ENCODE measurements around the gene AKAP3. TPM values are rescaled to one million over a fixed set of nuclear protein-coding genes. Genes with fewer than 3 reads are reported as not detected.
A peak's percentile ranks its signal among the peaks of the same experiment; 100 is the strongest.

The AKAP3 gene
- total RNA-seq, 2 experiments from 2014 or later = 1.3 to 2.8 TPM

DNA sequence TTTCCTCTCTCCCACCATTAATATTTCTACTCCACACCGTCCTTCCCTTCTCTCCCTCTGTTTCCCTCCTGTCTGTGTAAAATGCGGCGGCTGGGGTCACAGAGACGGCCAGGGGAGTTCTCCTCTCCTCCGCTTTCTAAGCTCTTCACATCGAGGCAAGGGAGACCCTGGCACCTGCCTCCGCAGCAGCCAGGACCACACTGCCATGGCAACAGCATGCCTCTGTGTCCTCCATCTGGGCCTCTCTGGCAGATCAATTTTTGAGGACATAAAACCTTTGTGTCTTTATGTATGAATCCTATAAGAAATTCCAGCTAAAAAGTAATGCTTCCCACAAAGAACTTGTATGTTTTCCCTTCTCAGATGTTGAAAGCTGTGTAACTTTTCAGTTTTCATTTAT is 45.4 kb downstream of the AKAP3 start:
- intact Hi-C loops (cut with DNase I, micrococcal nuclease) = no loop called here
- H3K4me3 Mint-ChIP-seq = no peak overlapping the region
- no peak for ATAC-seq
- no peak overlapping the region for H3K27ac Mint-ChIP-seq
- H3K36me3 Mint-ChIP-seq (ENCODE audit: low read depth) = peaks cover 2% of the 10 kb centered on the region
- ChIA-PET POLR2A (no interaction called here), CTCF (interaction anchor here (0.8 to 4.5 kb wide), 11 partner anchors 8 to 718 kb away, joined by 3 to 19 read pairs (median 5); partner anchors contain the start of genes AKAP3 and NDUFA9)
- no peaks in the 10 kb centered on the region for H3K27me3 Mint-ChIP-seq
- no peaks in the 10 kb centered on the region for H3K9me3 Mint-ChIP-seq (ENCODE audit: low read depth)
- no peak for DNase-seq
- peaks cover 18% of the 10 kb centered on the region for H3K4me1 Mint-ChIP-seq

DNA sequence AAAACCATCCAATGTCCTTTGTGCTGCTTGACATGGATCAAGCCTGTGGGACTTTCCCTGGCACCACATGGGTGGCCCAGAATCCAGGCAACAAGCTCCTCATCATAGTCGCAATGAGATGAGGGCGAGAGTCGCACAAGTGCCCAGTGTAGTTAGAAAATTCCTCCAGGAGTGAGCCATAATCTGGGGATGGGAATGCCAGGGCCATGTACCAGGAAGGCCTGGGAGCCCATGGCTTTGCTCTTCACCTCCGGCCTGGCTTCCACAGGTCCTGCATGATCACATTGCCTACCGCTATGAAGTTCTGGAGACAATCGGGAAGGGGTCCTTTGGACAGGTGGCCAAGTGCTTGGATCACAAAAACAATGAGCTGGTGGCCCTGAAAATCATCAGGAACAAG is 53.0 kb downstream of the AKAP3 start:
- Mint-ChIP-seq H3K27me3 (no peaks in the 10 kb centered on the region), H3K36me3 (ENCODE audit: low read depth) (no peaks in the 10 kb centered on the region), H3K4me1 (no peaks in the 10 kb centered on the region), H3K9me3 (ENCODE audit: low read depth) (no peaks in the 10 kb centered on the region), H3K27ac (no peak overlapping the region), H3K4me3 (no peak overlapping the region)
- POLR2A ChIA-PET = no interaction called here
- CTCF ChIA-PET = interaction anchor here (2.7 kb wide), 1 partner anchor 9 kb away, joined by 14 read pairs; no protein-coding TSS in a partner anchor
- intact Hi-C loops (cut with DNase I, micrococcal nuclease) = no loop called here
- DNase-seq (no peak), ATAC-seq (no peak)

- Mint-ChIP-seq H3K36me3 (ENCODE audit: low read depth) (no peaks in the 10 kb centered on the region), H3K4me1 (no peaks in the 10 kb centered on the region), H3K4me3 (no peak overlapping the region), H3K27ac (no peak overlapping the region), H3K27me3 (peaks cover 5% of the 10 kb centered on the region), H3K9me3 (ENCODE audit: low read depth) (no peaks in the 10 kb centered on the region)
- ATAC-seq (no peak), DNase-seq (no peak)
- intact Hi-C loops (cut with DNase I, micrococcal nuclease) = no loop called here
- ChIA-PET POLR2A (no interaction called here), CTCF (interaction anchor here (0.7 to 1.6 kb wide), 4 partner anchors 12 to 843 kb away, joined by 3 to 6 read pairs (median 4); no protein-coding TSS in a partner anchor)
Observed at GRCh38 chr12:4591180-4591687, 57.6 kb downstream of the AKAP3 start.

DNA sequence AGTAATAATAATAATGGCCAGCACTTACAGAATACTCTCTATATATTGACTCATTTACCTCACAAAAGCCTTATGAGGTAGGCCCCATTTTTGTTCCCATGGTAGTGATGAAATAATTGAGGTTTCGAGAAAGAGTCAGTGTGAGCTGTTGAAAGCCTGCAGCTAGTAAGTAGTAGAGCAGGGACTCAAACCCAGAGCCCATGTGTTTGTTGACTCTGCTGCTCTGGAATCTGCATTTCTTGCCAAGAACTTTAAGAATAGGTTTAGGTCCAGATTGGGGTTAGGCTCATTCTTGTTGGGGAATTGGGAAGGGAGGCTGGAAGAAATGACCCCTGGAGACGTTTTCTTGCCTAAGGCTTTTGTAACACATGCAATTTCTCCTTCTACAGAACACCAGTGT is 58.9 kb downstream of the AKAP3 start:
- H3K27ac Mint-ChIP-seq = no peak overlapping the region
- POLR2A ChIA-PET = no interaction called here
- no peak for ATAC-seq
- H3K4me1 Mint-ChIP-seq = no peaks in the 10 kb centered on the region
- peaks cover 5% of the 10 kb centered on the region for H3K27me3 Mint-ChIP-seq
- no peak overlapping the region for H3K4me3 Mint-ChIP-seq
- H3K36me3 Mint-ChIP-seq (ENCODE audit: low read depth) = no peaks in the 10 kb centered on the region
- CTCF ChIA-PET = interaction anchor here (0.9 to 1.4 kb wide), 2 partner anchors 13 to 15 kb away, joined by 3 to 6 read pairs; no protein-coding TSS in a partner anchor
- no peaks in the 10 kb centered on the region for H3K9me3 Mint-ChIP-seq (ENCODE audit: low read depth)
- no peak for DNase-seq
- intact Hi-C loops (cut with DNase I, micrococcal nuclease) = no loop called here

DNA sequence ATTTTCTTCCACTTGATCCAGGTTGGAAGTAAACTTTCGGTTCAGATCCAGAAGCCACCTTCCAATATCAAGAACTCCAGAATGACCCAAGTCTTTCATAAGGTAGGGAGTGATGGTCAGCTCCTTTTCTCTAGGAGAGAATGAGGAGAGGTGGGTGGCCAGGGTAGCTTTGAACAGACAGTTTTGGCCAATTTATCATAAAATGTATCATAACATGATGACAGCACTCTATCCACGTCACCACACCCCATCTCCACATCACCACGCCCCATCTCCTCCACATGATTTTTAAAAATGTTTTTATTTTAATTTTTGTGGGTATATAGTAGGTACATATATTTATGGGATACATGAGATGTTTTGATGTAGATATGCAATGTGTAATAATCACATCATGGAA is 59.9 kb downstream of the AKAP3 start:
- DNase-seq (no peak), ATAC-seq (no peak)
- POLR2A ChIA-PET = no interaction called here
- no peaks in the 10 kb centered on the region for H3K9me3 Mint-ChIP-seq (ENCODE audit: low read depth)
- CTCF ChIA-PET = interaction anchor here (0.9 to 1.6 kb wide), 2 partner anchors 14 to 16 kb away, joined by 3 to 6 read pairs; no protein-coding TSS in a partner anchor
- no peak overlapping the region for H3K27ac Mint-ChIP-seq
- no peaks in the 10 kb centered on the region for H3K36me3 Mint-ChIP-seq (ENCODE audit: low read depth)
- peaks cover 5% of the 10 kb centered on the region for H3K27me3 Mint-ChIP-seq
- intact Hi-C loops (cut with DNase I, micrococcal nuclease) = no loop called here
- H3K4me3 Mint-ChIP-seq = no peak overlapping the region
- H3K4me1 Mint-ChIP-seq = no peaks in the 10 kb centered on the region

GRCh38 chr12:4587108-4587507 is 61.7 kb downstream of the AKAP3 start:
- H3K9me3 Mint-ChIP-seq (ENCODE audit: low read depth) = no peaks in the 10 kb centered on the region
- no peaks in the 10 kb centered on the region for H3K36me3 Mint-ChIP-seq (ENCODE audit: low read depth)
- H3K27me3 Mint-ChIP-seq = peaks cover 7% of the 10 kb centered on the region
- no peak overlapping the region for H3K4me3 Mint-ChIP-seq
- H3K4me1 Mint-ChIP-seq = no peaks in the 10 kb centered on the region
- ATAC-seq (no peak), DNase-seq (no peak)
- intact Hi-C loops (cut with DNase I, micrococcal nuclease) = no loop called here
- H3K27ac Mint-ChIP-seq = no peak overlapping the region
- ChIA-PET CTCF (interaction anchor here (1.5 to 1.6 kb wide), 2 partner anchors 13 to 16 kb away, joined by 3 to 6 read pairs; no protein-coding TSS in a partner anchor), POLR2A (no interaction called here)

DNA sequence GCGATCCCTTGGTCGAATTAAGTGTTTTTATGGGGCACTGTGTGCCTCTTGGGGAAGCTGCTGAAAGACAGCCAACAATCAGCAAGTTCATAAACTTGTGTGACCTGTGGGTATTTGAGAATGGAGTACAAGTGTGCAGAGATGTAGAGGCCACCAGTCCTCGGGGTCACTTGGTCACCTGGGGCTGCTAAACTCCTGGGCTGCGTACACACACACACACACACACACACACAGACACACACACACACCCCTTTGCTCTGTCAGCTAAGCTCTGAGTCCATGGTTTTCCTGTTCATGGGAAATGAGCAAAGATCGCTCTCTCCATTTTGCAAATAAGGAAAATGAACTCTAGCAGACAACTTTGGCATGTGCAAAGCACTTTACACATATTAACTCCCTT is 62.4 kb downstream of the AKAP3 start:
- H3K4me3 Mint-ChIP-seq = no peak overlapping the region
- CTCF ChIA-PET = interaction anchor here (1.5 kb wide), 1 partner anchor 14 kb away, joined by 3 read pairs; no protein-coding TSS in a partner anchor
- no peaks in the 10 kb centered on the region for H3K9me3 Mint-ChIP-seq (ENCODE audit: low read depth)
- H3K27me3 Mint-ChIP-seq = peaks cover 7% of the 10 kb centered on the region
- H3K4me1 Mint-ChIP-seq = no peaks in the 10 kb centered on the region
- POLR2A ChIA-PET = no interaction called here
- H3K27ac Mint-ChIP-seq = no peak overlapping the region
- H3K36me3 Mint-ChIP-seq (ENCODE audit: low read depth) = no peaks in the 10 kb centered on the region
- DNase-seq (no peak), ATAC-seq (no peak)
- intact Hi-C loops (cut with DNase I, micrococcal nuclease) = no loop called here

- CTCF ChIA-PET = no interaction called here
- H3K4me1 Mint-ChIP-seq = no peaks in the 10 kb centered on the region
- H3K9me3 Mint-ChIP-seq (ENCODE audit: low read depth) = no peaks in the 10 kb centered on the region
- no peak overlapping the region for H3K4me3 Mint-ChIP-seq
- DNase-seq (no peak), ATAC-seq (no peak)
- POLR2A ChIA-PET = no interaction called here
- no peaks in the 10 kb centered on the region for H3K36me3 Mint-ChIP-seq (ENCODE audit: low read depth)
- intact Hi-C loops (cut with DNase I, micrococcal nuclease) = no loop called here
- H3K27ac Mint-ChIP-seq = no peak overlapping the region
- H3K27me3 Mint-ChIP-seq = peaks cover 7% of the 10 kb centered on the region
Observed at GRCh38 chr12:4584896-4585295, 64.0 kb downstream of the AKAP3 start.

DNA sequence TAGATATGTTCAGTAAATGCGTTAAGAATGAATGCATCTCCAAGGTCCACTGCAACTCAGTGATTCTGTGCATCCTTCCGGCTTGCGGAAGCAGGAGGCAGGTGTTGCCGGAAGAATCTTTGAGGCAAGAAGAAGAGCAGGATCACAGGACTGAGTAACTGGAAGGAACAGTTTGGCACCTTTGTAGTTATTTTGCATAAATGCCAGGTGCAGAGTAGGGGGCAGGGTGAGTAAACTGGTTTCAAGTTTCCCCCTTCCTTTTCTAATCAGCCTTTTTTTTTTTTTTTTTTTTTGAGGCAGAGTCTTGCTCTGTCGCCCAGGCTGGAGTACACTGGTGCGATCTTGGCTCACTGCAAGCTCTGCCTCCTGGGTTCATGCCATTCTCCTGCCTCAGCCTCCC is 64.6 kb downstream of the AKAP3 start:
- DNase-seq = no peak
- no peak overlapping the region for H3K4me3 Mint-ChIP-seq
- ATAC-seq = no peak
- no peaks in the 10 kb centered on the region for H3K4me1 Mint-ChIP-seq
- H3K27ac Mint-ChIP-seq = no peak overlapping the region
- H3K36me3 Mint-ChIP-seq (ENCODE audit: low read depth) = no peaks in the 10 kb centered on the region
- H3K9me3 Mint-ChIP-seq (ENCODE audit: low read depth) = no peaks in the 10 kb centered on the region
- H3K27me3 Mint-ChIP-seq = peaks cover 7% of the 10 kb centered on the region
- intact Hi-C loops (cut with DNase I, micrococcal nuclease) = no loop called here
- POLR2A ChIA-PET = no interaction called here
- CTCF ChIA-PET = no interaction called here

- intact Hi-C loops (cut with DNase I, micrococcal nuclease) = no loop called here
- H3K27ac Mint-ChIP-seq = no peak overlapping the region
- H3K4me1 Mint-ChIP-seq = no peaks in the 10 kb centered on the region
- H3K27me3 Mint-ChIP-seq = peaks cover 2% of the 10 kb centered on the region
- H3K4me3 Mint-ChIP-seq = no peak overlapping the region
- H3K9me3 Mint-ChIP-seq (ENCODE audit: low read depth) = no peaks in the 10 kb centered on the region
- ChIA-PET CTCF (interaction anchor here (1.1 kb wide), 1 partner anchor 178 kb away, joined by 3 read pairs; no protein-coding TSS in a partner anchor), POLR2A (no interaction called here)
- ATAC-seq (no peak), DNase-seq (no peak)
- H3K36me3 Mint-ChIP-seq (ENCODE audit: low read depth) = no peaks in the 10 kb centered on the region
Observed at GRCh38 chr12:4580281-4580688, 68.6 kb downstream of the AKAP3 start.

GRCh38 chr12:4579305-4580102 is 69.3 kb downstream of the AKAP3 start:
- no peak for ATAC-seq

DNA sequence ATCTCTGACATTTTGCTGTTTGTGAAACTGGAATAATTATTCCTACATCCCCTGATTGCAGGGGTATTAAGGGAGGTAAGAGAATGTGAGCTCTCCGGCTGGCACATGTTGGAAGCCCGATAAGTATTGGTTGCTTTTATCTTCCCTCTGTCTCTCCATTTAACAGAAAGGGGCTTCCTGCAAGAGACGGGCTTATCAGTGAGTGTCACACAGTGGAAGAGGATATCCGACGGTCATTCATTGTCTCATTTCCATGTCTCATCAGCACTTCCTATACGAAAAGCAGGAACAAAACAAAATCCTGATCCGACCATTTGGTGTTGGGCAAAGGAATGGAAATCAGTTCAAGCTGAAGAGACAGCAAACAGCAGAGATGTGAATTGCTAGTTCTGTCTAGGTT is 76.2 kb downstream of the AKAP3 start:
- intact Hi-C loops (cut with DNase I, micrococcal nuclease) = no loop called here

More at GRCh38 chr12:4579305-4580102, 69.3 kb downstream of the AKAP3 start:
- intact Hi-C loops (cut with DNase I, micrococcal nuclease) = loop anchor here (1.0 to 2.0 kb wide), 2 partner anchors 178 to 179 kb away; no protein-coding TSS in a partner anchor
- POLR2A ChIA-PET = no interaction called here
- peaks cover 2% of the 10 kb centered on the region for H3K27me3 Mint-ChIP-seq
- no peaks in the 10 kb centered on the region for H3K9me3 Mint-ChIP-seq (ENCODE audit: low read depth)
- no peaks in the 10 kb centered on the region for H3K36me3 Mint-ChIP-seq (ENCODE audit: low read depth)
- H3K27ac Mint-ChIP-seq = no peak overlapping the region
- H3K4me1 Mint-ChIP-seq = no peaks in the 10 kb centered on the region
- no peak overlapping the region for H3K4me3 Mint-ChIP-seq
- peak; percentile 16 for DNase-seq
- CTCF ChIA-PET = interaction anchor here (1.1 kb wide), 1 partner anchor 179 kb away, joined by 3 read pairs; no protein-coding TSS in a partner anchor

More for the DNA sequence above, 76.2 kb downstream of the AKAP3 start:
- Mint-ChIP-seq H3K9me3 (ENCODE audit: low read depth) (no peaks in the 10 kb centered on the region), H3K36me3 (ENCODE audit: low read depth) (no peaks in the 10 kb centered on the region), H3K27me3 (no peaks in the 10 kb centered on the region), H3K4me3 (no peak overlapping the region), H3K27ac (no peak overlapping the region), H3K4me1 (no peaks in the 10 kb centered on the region)
- ChIA-PET CTCF (no interaction called here), POLR2A (no interaction called here)
- ATAC-seq = no peak
- no peak for DNase-seq
